NCI-H2196 (cell line): ENCODE results near the gene CDK6.

ENCODE experiments used
- DNase-seq: peaks from one replicate; lab custom pipeline; 2025; ENCODE audit not compliant: unreplicated experiment; lab: John Stamatoyannopoulos, UW

Gene CDK6

GRCh38 chr7:92652536-92652935 is 183.8 kb downstream of the CDK6 start:
- DNase-seq: no peak

- no peak for DNase-seq
Measured at GRCh38 chr7:92650391-92650790, 186.0 kb downstream of the CDK6 start.

DNA sequence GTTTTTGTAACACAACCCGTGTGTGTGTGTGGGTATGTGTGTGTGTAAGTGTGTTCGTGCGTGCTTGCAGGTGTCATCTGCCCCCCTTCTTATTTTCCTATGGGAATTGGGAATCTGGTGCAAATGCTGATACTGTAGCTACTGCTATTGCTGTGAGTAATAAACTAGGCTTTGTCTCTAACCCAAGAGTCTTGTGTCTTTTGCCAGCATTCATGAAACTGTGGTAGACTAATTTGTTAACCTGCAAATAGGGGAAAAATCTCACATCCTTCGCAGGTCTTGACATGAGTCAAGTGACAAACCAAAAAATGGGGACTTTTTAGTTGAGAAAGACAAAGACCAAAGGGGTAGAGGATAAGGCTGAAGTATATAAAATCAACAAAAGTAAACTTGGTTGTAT is 188.3 kb downstream of the CDK6 start:
- DNase-seq: no peak

GRCh38 chr7:92647652-92648051 is 188.7 kb downstream of the CDK6 start:
- no peak for DNase-seq

DNA sequence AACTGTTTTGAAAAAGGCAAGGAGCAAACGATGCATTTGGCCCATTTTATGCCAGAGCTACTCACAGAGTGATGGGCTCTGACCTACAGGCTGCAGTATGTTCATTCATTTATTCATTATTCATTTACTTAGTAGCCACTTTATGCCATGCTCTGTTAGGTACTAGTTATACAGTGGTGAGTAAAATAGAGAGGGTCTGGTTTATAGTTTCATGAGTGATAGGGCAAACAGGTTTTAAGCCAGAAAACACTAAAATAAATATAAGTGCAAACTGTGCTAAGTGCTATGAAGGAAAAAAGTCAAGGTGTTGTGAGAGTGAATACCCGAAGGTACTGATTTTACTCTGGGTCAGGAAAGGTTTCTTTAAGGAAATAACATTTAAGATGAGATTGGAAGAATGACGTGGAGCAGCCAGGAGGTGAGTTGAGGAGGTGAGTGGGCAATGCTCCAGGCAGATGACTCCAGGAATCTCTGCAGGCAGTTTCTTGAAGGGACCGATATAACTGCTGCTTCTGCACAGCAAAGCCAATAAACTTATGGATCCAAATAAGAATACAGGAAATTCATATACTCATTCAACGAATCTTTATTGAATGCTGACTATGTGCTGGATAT is 189.3 kb downstream of the CDK6 start:
- no peak for DNase-seq

- DNase-seq: no peak
Measured at GRCh38 chr7:92645114-92646061, 191.0 kb downstream of the CDK6 start.

- DNase-seq: no peak
Measured at GRCh38 chr7:92644406-92645113, 191.8 kb downstream of the CDK6 start.

- DNase-seq: no peak
Measured at GRCh38 chr7:92643821-92644220, 192.6 kb downstream of the CDK6 start.

GRCh38 chr7:92641921-92642511 is 194.4 kb downstream of the CDK6 start:
- DNase-seq: no peak

DNA sequence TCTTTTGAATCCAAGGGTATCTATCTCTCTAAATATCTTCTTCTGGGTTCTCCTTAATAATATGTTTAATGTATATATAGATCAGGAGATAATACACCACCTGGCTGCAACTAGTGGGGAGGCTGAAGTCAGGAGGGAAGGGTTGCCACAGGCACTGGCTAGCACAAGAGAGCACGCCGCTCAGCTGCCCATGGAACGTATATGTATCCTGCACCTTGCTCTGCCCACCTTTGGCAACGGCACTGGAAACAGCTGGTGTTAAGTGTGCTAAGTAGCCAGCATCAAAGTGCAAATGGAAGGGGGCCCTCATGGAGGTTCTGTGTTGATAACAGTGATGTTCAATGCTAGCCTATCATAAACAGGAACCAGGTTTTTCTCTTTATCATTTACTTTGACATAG is 196.4 kb downstream of the CDK6 start:
- DNase-seq: no peak

- DNase-seq: no peak
Measured at GRCh38 chr7:92639213-92639896, 197.0 kb downstream of the CDK6 start.

DNA sequence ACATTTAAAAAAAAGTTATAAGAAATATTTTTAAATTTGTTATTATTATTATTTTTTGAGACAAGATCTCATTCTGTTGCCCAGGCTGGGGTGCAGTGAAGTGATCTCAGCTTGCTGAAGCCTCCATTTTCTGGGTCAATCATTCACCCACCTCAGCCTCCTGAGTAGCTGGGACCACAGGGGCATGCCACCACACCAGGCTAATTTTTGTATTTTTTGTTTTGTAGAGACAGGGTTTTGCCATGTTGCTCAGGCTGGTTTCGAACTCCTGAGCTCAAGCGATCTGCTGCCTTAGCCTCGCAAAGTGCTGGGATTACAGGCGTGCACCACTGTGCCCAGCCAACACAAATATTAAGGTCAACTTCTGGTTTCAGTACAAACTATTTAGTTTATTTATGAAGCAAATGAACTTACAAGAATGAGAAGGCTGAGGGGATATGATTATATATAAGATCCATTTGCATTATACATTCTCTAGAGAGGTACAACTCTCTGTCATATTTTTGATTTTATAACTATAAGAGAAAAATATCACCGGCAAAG is 200.3 kb downstream of the CDK6 start:
- no peak for DNase-seq

- DNase-seq: no peak
Measured at GRCh38 chr7:92635538-92635937, 200.8 kb downstream of the CDK6 start.

DNA sequence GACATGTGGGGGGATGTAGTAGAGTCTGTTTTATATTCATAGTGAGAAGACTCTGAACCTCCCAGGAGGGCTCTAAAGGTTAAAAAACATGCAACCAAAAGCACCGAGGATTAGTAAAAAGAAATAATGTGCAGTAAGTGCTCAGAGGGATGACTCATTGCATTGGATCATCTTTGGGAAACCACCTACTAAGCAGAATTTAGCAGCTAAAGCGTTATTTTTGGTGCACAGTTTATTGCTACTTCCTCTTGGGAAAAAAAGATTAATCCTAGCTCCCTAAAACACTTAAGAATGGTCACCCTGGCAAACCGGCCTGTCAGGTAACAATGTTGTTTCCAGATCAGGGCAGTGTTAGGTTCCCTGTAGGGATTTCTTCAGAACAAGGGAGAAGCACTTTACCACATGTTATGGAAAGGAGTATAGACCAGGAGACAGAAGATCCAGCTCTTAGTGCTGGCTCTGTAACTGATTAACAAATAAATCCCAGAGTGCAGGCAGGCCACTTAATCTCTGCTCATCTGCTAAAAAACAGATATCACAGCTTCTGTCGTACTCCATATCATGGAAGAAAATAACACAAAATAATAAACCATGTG is 201.4 kb downstream of the CDK6 start:
- DNase-seq: no peak

DNA sequence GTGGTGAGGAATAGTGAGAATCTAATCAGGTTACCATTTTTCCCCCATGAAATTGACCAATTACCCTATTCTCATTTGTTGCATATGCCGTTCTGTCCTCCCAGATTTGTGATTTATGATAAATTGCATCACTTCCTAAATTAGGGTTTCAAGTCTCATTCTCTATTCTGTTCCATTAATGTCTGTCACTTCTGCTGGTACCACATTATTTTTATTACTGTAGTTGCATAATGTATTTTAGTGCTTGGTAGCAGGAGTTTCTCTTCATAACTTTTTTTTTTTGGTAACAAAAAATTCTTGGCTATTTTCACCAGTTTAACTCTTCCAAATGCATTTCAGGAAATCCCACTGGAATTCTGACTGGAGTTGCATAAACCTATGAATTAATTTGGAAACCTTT is 202.2 kb downstream of the CDK6 start:
- no peak for DNase-seq

DNA sequence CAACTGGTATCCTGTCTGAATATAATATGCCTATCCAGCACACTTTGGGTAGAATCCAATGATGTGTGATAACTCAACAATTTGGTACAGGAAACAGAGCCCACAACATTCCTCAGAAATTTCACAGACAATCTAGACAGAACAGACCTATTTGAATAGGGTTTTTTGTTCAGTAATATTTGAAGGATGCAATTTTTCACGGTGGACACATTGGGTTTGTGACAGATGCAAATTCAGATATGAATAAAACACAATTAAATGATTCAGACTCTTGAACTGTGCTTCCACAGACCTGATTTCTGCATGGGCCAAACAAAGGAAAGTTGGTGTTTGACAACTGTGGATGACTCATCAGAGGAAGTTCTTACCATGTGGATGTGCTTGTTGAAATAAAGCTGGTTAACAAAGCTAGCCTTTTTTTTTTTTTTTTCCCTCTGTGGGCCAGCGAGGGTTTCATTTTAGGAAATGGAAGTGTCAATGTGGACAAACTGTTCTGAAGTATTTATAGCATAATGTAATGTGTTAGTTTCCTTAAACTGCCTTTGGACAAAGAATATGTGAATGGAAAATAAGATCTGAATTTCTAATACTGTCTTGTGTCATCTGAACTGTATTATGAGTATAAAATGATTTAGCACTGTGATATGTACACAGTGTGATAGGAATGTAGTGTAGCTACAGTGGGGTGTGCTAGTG is 203.0 kb downstream of the CDK6 start:
- peak; percentile 56 for DNase-seq

DNA sequence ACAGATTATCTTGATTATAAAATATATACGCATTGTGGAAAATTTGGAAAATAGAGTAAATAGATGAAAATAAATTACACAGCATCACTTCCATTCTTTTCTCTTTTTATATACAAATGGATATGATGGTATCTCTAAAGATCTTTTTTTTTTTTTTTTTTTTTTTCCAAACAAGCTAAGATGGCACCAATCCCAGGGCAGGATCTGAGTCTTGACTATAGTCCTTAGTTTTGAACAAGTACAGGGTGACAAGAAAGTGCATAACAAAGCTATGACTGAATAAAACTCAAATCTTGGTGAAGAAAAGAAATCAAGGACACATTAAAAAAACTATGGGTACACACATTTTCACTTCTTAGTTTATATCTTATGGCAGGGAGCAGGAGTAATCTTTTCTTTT is 203.6 kb downstream of the CDK6 start:
- DNase-seq: no peak

GRCh38 chr7:92631850-92632487 is 204.4 kb downstream of the CDK6 start:
- DNase-seq: no peak
